NCI-H1930 (cell line): ENCODE data around the gene PHKG2.

Experiments
- DNase-seq, 2 experiments: peaks; one replicate each; lab custom pipeline; 2025; lab: John Stamatoyannopoulos, UW

PHKG2 gene

DNA sequence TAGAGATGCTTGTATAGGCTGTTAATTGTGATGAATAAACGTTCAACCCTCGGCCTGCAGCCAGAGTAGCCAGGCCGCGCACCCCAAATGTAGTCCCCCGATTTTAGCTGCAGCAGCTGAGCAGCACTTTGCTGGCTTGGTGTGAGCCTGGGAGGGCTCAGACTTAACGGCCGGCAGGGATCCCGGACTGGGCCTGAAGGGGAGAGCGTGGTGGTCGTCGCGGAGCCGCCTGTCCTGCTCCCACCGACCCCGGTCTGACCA is 26.8 kb downstream of the PHKG2 start:
- no peak for DNase-seq

DNA sequence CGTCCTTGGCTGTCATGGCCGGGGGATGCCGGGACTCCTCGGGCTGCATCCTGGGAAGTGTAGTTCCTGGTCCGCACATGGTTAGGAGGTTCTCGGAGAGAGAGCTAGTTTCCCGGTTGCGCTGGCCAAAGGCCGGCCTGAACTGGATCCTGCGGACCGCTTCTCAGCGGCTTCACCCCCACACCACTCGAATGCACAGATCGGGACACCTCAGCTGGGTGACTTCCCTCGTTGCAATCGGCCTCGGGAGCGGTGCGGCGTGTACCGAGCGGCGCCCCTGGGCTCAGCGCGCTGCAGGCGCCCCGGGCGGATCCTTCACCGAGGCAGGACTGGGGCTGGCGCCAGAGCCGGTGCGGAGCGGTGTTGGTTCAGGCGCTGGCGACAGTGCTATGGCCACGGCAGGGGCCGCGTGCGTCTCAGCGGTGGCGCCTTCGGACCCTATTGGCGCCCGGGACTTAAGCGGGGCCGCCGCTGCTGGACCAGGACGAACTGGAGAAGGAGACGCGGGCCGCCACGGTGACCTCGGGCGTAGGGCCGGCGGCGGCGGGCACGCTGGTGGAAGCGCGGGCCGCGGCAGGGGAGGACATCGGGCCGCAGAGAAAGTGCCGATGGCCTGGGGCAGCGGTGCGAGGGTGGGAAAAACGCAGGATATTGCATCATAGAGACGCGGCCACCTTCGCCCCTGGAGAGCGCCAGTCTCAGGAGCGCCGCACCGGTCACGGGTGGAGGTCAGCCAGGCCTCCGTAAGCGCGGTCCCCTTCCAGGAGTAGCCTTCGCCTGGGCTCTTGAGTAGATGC is 27.4 kb downstream of the PHKG2 start:
- DNase-seq, result peak; percentile 81 to 82

DNA sequence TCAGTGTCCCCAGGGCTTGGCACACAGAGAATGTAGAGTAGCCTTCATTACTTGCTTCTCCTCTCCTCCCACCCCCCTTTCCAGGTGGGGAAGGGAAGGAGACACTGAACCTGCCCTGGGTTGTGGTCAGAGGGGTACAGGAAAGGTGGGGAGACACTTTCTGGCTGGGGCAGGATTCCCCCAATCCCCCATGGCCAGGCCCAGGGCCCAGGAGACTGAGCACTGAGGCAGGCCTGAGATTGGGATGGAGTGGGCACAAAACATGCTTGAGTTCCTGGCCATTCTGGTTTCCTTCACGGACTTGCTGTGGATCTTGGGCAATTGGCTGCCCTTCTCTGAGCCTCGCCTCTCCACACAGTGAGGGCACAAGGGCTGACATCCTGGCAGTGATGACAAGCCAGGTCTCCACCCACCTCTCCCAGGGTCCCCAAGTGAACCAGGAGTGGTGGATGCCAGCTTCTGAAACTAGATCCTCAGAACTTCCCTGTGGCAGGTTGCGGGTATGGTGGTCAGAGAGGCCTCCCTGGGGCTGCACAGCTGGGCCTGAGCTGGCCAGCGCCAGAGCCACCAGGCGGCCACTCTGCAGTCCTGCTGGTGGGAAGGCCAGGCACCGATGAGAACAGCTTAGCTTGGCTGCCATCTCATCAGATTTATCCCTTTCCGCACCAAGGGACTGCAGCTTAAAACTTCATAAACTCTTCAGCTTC is 29.5 kb downstream of the PHKG2 start:
- DNase-seq, result no peak

DNA sequence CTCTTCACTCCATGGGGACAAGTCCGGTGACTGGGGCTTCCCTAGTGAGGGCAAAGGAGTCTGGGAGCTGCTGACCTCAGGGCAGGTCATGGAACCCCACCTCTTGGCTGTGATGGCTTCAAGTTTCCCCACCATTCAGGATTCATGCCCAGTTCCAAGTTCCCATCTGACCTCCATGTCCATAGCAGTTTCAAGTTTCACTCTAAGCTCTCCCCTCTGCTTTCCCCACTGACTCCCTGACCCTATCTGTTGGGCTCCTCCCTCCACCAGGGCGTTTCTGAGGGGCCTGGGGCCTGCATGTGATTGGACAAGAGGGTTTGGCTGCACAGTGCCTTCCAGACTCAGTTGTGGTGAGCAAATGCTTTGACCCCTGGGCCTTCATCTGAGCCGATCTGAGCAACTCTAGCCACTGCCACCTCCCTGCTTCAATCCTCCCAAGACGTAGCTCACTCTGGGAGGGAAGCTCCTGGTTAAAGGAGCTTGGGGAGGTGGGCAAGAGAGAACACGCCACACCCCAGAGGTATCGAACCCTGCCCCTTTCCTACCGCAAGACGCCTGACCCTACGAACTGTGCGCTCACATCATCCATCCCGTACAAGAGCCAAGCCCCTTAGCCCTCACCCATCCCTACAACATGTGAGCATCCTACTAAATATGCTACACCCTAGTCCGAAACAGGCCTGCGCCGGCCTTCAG is 30.5 kb downstream of the PHKG2 start:
- DNase-seq, result no peak

DNA sequence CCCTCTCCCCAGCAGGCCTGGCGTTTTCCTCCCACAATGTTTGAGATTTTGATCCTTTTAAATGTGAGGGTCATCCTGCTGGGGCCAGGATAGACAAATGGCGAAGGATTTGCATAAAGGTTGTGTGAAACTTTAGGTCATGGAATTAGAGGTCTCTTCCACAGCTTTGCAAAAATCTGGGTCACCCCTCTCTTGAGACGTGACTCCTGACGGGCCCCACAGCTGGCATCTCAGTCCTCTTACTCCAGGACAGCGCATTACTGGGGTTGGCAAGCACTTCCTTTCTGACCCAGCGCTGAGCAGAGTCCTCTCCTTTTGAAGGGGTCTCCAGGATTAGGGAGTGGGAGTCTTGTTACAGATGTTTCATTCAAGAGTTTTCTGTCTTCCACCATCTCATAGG is 31.4 kb downstream of the PHKG2 start:
- DNase-seq, result no peak

DNA sequence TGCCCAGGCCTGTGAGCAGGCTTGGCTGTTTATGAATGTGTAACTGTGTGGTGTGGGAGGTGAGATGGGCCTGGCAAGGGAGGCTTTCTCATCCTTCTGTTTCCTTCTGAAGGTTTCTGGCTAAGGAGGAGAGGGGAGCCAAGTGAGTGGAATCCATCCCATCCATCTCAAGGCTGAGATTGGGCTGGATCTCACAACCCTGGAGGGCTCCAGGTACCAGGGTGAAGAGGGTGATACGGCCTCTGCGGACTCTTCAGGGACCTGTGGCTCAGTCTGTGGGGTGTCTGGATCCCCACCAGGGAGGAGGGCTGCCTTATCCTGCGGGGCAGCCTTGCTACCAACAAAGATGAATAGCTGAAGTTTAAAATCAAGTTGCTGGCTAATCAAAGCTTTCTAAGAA is 31.8 kb downstream of the PHKG2 start:
- no peak for DNase-seq

DNA sequence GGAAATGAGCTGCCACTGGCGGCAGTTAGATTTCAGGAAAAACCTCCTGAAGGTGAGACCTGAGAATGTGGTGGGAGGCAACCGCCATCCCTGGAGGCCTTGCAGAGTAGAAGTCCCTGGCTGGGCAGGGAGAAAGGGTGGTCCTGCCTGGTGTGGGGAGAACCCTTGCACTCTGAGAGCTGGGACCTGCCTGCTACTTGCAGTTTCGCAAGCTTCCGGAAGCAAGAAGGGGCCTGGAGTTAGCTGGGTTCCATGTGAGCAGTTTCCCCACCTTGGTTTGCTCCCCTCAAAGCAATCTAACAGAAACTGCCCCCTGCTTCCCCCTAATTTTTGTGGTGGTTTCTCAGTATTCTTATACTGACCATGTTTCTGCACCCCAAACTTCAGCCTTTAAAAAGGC is 32.3 kb downstream of the PHKG2 start:
- no peak for DNase-seq

DNA sequence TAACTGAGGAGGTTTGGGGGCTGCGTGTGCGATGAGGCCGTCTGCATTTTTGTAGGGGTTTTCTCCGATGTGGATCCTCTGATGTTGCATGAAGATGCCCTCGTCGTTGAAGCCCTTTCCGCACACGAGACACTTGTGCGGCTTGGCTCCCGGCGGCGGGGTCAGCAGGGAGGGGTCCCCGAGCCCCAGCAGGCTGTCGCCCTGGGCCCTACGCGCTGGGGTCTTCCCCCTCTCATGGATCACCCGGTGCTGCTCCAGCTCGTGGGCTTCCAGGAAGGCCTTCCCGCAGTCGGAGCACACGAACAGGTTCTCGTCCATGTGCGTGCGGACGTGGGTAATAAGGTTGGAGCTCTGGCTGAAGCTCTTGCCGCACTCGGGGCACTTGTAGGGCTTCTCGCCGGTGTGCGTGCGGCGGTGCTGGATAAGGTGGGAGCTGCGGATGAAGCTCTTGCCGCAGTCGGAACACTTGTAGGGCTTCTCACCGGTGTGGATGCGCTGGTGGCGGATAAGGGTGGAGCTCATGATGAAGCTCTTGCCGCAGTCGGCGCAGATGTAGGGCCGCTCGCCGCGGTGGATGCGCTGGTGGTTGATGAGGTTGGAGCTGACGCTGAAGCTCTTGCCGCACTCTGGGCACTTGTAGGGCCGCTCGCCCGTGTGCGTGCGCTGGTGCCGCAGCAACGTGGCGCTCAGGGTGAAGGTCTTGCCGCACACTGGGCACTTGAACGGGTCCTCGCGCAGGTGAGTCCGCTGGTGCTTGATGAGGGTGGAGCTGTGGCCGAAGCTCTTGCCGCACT is 34.5 kb downstream of the PHKG2 start:
- no peak for DNase-seq

DNA sequence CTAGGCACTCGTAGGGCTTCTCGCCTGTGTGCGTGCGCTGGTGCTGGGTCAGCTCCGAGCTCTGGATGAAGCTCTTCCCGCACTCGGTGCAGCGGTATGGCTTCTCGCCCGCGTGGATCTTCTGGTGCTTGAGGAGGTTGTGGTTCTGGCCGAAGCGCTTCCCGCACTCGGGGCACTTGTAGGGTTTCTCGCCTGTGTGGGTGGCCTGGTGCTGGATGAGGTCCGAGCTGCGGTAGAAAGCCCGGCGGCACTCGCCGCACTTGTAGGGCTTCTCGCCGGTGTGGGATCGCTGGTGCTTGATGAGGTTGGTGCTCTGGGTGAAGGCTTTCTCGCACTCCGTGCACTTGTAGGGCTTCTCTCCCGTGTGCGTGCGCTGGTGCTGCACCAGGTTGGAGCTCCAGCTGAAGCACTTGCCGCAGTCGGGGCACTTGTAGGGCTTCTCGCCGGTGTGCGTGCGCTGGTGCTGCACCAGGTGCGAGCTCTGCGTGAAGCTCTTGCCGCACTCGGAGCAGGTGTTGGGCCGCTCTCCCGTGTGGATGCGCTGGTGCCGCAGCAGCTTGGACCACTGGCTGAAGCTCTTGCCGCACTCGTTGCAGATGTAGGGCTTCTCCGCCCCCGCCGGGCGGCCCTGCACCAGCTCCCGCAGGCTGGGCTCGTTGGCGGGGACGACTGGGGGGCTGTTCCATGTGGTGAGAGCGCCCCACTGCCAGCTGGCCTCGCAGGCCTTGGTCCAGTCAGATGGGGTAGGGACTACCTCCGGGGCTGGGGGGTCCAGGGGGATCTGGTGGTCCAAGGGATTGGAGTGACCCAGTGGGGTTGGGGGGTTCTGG is 35.3 kb downstream of the PHKG2 start:
- no peak for DNase-seq

DNA sequence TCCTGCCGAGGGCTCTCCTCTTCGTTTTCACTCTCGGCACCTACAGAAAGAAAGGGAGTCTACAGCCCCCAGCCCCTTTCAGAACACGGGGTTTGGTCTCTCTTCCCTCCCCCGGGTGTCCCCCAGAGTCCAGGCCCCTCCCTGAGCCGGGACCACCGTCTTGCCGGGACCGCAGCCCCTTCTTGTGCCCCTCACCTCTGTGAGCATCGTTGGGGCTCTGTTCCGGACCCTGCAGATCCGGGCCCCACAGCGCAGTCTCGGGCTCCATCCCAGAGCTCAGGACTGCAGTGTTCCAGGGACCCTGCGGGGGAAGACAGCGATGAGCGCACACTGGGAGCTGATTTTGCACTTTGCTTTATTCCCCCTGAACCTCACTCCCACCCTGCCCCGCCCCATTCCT is 36.0 kb downstream of the PHKG2 start:
- no peak for DNase-seq

DNA sequence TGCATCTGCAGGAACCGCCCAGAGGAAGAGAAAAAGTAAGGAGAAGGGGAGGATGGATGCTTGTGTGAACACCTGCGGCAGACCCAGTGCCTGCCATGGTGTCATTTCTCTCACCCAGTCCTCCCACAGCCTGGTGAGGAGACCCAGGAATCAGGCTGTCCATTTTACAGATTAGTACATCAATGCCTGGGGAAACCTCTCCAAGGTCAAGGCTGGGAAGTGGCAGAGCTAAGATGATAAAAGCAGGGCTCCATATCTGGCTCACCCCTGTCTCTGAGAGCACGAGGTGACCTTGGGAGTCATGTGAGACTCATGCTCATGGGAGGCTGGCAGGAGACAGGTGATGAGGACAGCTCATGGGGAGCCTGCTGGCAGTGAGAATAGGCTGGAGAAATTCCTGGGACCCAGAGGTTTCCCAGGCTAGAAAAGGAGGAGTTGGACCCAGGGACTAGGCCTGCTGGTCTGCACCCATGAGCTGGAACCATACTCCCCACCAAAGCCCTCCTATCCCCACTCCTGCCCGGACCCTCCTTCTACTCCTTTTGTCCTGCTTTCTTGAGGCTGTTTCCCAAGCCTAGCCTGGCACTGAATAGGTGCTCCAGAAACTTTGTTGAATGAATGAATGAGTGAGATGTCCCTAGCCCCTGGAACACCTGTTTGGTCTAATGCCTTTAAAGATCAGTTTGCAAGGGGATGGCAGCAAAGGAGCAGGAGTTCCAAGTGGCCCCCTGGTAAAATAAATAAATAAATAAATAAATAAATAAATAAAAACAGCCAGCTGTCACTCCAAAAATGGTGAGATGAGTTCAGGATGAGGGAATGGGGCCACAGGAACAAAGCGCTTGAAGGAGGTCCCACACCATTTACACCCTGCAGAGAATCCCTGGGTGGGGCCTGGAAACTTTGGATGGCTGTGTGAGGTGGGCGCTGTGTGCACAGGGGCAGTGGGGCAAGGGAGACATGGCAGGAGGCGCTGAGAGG is 37.2 kb downstream of the PHKG2 start:
- DNase-seq, result no peak

DNA sequence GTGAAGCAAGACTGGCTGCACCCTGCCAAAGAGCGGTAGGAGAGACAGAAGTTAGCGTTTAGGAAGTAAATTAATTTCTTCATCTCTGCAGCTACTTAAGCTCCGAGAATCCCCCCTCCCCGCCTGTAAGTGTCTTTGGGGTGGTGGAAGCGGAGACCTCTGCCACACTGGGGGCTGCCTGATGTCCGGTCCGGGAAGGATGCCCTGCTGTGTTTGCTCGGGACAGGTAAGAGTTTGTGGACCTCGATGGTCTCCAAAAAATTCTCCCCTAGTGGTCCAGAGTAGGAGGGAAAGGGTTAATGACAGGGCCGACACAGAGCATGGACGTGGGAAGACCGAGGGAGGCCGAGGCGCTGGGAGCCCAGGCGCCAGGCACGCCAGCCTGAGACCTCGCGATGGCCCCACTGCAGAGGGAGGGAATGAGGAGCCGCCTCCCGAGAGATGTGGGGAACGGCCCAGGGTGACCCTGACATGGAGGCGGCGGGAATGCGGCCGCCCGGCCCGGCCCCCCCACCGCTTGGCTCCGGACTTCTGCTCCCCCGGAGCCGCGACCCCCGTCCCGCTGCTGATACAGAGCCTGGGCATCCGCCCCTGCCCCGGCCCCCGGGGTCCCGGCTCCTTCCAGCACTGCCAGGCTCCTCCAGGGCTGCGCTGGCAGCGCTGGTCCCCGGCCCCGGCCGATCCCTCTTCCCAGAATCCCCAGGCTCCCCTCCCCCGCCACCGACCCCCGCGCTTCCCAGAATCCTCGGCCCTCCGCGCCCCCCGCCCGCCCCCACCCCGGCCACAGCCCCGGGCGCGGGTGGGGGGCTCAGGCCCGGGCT is 38.1 kb downstream of the PHKG2 start:
- no peak for DNase-seq

DNA sequence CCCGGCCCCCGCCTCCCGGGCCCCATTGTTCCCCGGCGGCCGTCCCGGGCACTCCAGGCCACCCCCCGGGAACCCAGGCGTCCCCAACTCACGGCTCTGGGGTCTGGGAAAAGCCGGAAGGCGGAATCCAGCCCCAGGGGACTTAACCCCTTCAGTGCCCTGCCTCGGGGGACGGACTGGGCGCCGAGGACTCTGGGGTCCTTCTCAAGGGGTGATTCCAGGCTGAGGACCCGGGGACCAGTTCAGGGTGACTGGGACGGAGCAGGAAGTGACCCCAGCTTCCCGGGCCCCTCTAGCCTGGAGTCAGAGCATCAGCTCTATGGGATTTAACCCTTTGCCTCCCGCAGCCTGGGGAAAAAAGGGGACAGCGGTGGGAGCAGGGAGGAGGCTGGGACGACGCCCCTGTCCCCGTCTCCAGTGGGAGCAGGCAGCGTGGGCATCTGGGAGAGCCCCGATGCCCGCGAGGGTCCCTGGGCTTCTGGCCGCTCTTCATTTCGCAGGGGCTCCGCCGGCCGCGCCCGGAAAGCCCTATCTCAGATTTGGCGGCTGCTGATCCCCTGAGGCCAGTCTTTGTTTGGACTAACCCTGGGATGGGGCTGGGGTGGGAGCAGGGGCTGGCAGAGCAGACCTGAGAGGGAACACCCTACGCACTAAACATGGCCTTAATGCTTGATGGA is 38.8 kb downstream of the PHKG2 start, which contains the start of gene ZNF629:
TSS of gene ZNF629 (minus strand) at position 270 of the 677 bp plus-strand sequence. CDS start 2,723 bp downstream, outside the sequence.
- DNase-seq, result peak; percentile 58 to 81

DNA sequence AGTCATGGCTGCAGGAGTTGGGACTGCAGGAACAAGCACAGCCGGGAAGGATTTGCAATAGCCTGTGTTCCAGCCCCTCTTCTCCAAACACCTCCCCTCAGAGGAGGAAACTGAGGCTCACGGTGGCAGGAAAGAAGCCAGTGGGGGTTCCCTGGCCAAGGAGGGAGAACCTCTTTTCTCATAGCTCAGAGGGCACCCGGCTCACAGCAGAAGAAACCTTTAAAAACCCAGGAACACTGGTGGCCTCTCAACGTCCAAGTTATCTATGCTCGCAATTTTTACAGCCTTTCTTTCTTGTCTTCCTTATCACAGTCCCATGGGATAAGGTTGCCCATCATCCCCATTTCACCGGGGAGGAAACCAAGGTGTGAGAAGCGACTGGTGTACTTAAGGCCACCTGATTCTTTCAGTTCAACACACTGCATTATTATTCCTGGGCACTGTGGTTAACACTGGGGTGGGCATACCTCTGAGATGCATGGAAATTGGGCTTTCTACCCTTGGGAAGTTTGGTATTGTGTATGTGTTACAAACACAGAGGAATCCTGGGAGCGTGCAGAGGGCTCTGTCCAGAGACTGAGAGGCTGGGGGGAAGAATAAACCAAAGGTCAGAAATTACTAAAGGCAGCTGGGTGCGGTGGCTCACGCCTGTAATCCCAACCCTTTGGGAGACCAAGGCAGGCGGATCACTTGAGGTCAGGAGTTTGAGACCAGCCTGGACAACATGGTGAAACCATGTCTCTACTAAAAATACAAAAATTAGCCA is 39.6 kb downstream of the PHKG2 start:
- no peak for DNase-seq

DNA sequence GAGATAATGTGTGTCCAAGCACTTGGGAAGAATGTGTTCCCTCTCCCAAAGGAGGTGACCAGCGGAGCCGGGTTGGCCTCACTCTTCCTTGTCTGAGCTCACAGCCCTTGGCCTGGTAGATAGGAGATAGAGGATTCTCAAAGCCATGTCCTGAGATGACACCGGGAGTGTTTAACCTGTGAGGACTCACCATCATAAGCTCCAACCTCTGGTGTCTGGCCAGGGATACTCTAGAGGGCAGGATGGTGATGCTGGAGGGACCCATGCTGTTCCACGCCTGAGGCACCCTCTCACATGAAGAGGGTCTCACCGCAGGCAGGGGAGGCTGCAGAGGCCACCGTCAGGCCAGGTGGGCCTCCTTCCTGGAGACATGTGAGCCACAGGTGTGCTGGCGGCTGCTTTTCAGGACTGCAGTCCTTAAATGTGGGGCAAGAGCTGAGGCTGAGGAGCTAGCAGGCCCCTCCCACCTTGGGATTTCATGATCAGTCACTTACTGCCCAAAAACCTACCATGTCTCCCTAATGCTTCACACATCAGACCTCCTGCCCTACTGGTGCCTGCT is 45.4 kb downstream of the PHKG2 start:
- DNase-seq, result no peak

DNA sequence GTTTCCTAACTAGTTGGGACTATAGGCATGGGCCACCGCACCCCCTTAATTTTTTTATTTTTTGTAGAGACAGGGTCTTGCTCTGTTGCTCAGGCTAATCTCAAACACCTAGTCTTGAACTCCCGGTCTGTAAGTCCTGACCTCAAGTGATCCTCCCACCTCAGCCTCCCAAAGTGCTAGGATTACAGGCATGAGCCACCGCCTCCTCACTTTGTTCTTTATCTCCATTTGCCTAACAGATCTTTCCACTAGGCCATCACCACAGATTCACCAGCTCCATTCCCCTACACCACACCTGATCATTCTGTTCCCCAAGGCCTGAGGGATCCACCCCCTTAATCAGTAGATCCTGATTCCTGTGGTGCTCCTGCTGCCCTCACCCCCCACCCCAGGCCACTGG is 46.4 kb downstream of the PHKG2 start:
- no peak for DNase-seq

DNA sequence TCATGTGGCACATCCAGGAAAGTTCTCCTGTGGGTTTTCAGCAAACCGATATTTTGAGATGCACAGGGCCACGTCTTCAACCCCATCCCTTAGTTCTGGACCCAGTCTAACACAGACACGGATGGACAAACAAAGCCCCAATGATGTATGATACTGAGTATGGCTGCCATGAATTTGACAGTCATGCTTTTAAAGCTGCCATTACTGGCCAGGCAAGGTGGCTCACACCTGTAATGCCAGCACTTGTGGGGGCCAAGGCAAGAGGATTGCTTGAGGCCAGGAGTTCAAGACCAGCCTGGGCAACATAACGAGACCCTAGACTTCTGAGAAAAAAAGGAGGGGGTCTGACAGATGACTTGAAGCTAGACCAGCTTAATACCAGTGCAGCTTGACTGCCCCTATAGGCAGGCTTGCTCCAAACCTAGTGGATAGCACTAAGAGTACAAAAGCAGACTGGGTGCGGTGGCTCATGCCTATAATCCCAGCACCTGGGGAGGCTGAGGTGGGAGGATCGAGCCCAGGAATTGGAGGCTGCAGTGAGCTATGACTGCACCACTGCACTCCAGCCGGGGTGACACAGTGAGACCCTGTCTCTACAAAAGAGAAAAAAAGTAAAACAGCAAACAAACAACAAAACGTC is 49.6 kb downstream of the PHKG2 start:
- DNase-seq, result peak in 1 of 2 experiments; percentile 21
